HepG2 (cell line): ENCODE results near the gene SLC7A4. TPM values are rescaled to one million over a fixed set of nuclear protein-coding genes. Genes with fewer than 3 reads are reported as not detected.

Experiments used
- ATAC-seq: fragments of 200-7000 bp; cut with Tn5 transposase; 3 replicates; pipeline ENCODE4 v1.9.1; 2020; ENCODE audit warnings: mild to moderate bottlenecking, moderate library complexity
- BruUV-seq: library from RNA; stranded (reverse); fragments of 400-500 nt; replicated peaks from 2 replicates; lab custom pipeline; 2021; lab: Mats Ljungman, UMichigan
- CTCF ChIA-PET: fragments of 300-600 bp; formaldehyde crosslinking; extraction: SDS; loops from one replicate; lab custom pipeline; 2021; ENCODE audit warnings: low total read pairs, inconsistent platforms, low intra/inter-chr PET ratio; lab: Yijun Ruan, JAX
- POLR2A ChIA-PET: fragments of 350-600 bp; sonication (Branson Sonifier 250); formaldehyde crosslinking; loops from one replicate; lab custom pipeline; 2020; ENCODE audit warnings: antibody characterized with exemption, inconsistent platforms; lab: Yijun Ruan, JAX
- DNase-seq: peaks from one replicate; pipeline ENCODE4 v3.0.0-alpha.2; 2015; ENCODE audit warnings: low spot score
- FAIRE-seq: peaks from 3 replicates; lab custom pipeline; 2011; peaks lifted over from hg19 to GRCh38; lab: Jason Lieb, UNC
- H2AFZ ChIP-seq: one replicate; pipeline ENCODE4 v1.6.1; 2011; ENCODE audit warnings: low read length, inconsistent platforms
- H3K27ac ChIP-seq: fragments of 300-600 bp; 3 replicates; pipeline ENCODE4 v1.8.0; 2011; ENCODE audit warnings: mixed run types, mild to moderate bottlenecking, mixed read lengths, low read length, inconsistent platforms; ENCODE audit not compliant: insufficient read depth; ENCODE audit errors: extremely low read length
- H3K27me3 ChIP-seq, 2 experiments: fragments of 200-600 bp in 1 of 2; 2 replicates in 1 of 2; 3 replicates in 1 of 2; pipeline versions ENCODE4 v1.6.0 to v1.8.0; 2011; ENCODE audit warnings: low read length in 2 of 2, mild to moderate bottlenecking in 2 of 2, moderate library complexity in 2 of 2, inconsistent platforms in 1 of 2; ENCODE audit not compliant: insufficient read depth in 2 of 2, control insufficient read depth in 1 of 2
- H3K36me3 ChIP-seq, 2 experiments: fragments of 200-600 bp in 1 of 2; replicated peaks in 1 of 2; 2 replicates in 1 of 2; 3 replicates in 1 of 2; pipeline versions ENCODE4 v1.5.1 to v1.8.0; 2011; ENCODE audit warnings: low read length in 2 of 2, inconsistent platforms in 1 of 2; ENCODE audit not compliant: insufficient read depth in 2 of 2, control insufficient read depth in 1 of 2
- H3K4me1 ChIP-seq: 2 replicates; pipeline ENCODE4 v1.5.1; 2012; ENCODE audit warnings: low read length, inconsistent platforms; ENCODE audit not compliant: insufficient read depth
- H3K4me2 ChIP-seq: 2 replicates; pipeline ENCODE4 v1.6.0; 2011; ENCODE audit warnings: low read depth, low read length, inconsistent platforms
- H3K4me3 ChIP-seq, 3 experiments: fragments of 200-600 bp in 1 of 3; sonication (generic), shearing (Covaris generic) in 1 of 3; replicated peaks in 1 of 3; 2 replicates each; pipeline ENCODE4 v1.5.1; 2011 to 2016; ENCODE audit warnings: low read length in 3 of 3, inconsistent platforms in 2 of 3, low read depth in 2 of 3, mild to moderate bottlenecking in 2 of 3, control low read depth in 1 of 3, mixed read lengths in 1 of 3; ENCODE audit not compliant: insufficient read depth in 1 of 3
- H3K79me2 ChIP-seq: one replicate; pipeline ENCODE4 v1.6.1; 2011; ENCODE audit warnings: low read length, inconsistent platforms; ENCODE audit not compliant: insufficient read depth
- H3K9ac ChIP-seq: 2 replicates; pipeline ENCODE4 v1.6.0; 2011; ENCODE audit warnings: mild to moderate bottlenecking, low read depth, low read length, inconsistent platforms; ENCODE audit not compliant: insufficient read depth
- H3K9me3 ChIP-seq: 2 replicates; pipeline ENCODE4 v1.5.1; 2012; ENCODE audit warnings: mild to moderate bottlenecking, low read length
- H4K20me1 ChIP-seq: 2 replicates; pipeline ENCODE4 v1.6.0; 2011; ENCODE audit warnings: inconsistent platforms, mild to moderate bottlenecking, low read length, moderate library complexity; ENCODE audit not compliant: insufficient read depth
- EP300 ChIP-seq, 3 experiments: sonication (generic) in 1 of 3; formaldehyde crosslinking in 1 of 3; IDR thresholded peaks; 2 replicates each; pipeline versions ENCODE4 v1.5.1 to v1.6.1; 2011 to 2020; ENCODE audit warnings: low read depth in 2 of 3, low read length in 2 of 3, borderline replicate concordance in 1 of 3, improper control_type of control experiment in 1 of 3, mild to moderate bottlenecking in 1 of 3, missing genetic modification reagents in 1 of 3, moderate library complexity in 1 of 3
- FOXK2 ChIP-seq: fragments of 450-650 bp; IDR thresholded peaks from 2 replicates; pipeline ENCODE4 v1.6.1; 2016
- MTA1 ChIP-seq: sonication (generic); formaldehyde crosslinking; IDR thresholded peaks from 2 replicates; pipeline ENCODE4 v1.4.0; 2020; ENCODE audit warnings: missing genetic modification reagents, mild to moderate bottlenecking, borderline replicate concordance
- MZF1 ChIP-seq: sonication (generic); formaldehyde crosslinking; IDR thresholded peaks from 2 replicates; pipeline ENCODE4 v1.8.1; 2023; ENCODE audit warnings: mild to moderate bottlenecking, missing genetic modification reagents, borderline replicate concordance
- NCOA2 ChIP-seq: sonication (generic); formaldehyde crosslinking; IDR thresholded peaks from 2 replicates; pipeline ENCODE4 v1.8.0; 2022; ENCODE audit warnings: inconsistent platforms
- NFATC3 ChIP-seq: sonication (generic); formaldehyde crosslinking; IDR thresholded peaks from 2 replicates; pipeline ENCODE4 v1.5.1; 2020; ENCODE audit warnings: mild to moderate bottlenecking, missing genetic modification reagents
- PAWR ChIP-seq: sonication (generic); formaldehyde crosslinking; IDR thresholded peaks from 2 replicates; pipeline ENCODE4 v1.4.0; 2020; ENCODE audit warnings: missing genetic modification reagents, mild to moderate bottlenecking, borderline replicate concordance
- TBX3 ChIP-seq: fragments of 450-650 bp; IDR thresholded peaks from 2 replicates; pipeline ENCODE4 v1.6.1; 2017; ENCODE audit warnings: antibody characterized with exemption, mild to moderate bottlenecking, inconsistent platforms, borderline replicate concordance
- ZFP37 ChIP-seq: sonication (generic); formaldehyde crosslinking; IDR thresholded peaks from 2 replicates; pipeline ENCODE4 v1.4.0; 2020; ENCODE audit warnings: missing genetic modification reagents, borderline replicate concordance
- ZNF136 ChIP-seq: sonication (generic); formaldehyde crosslinking; IDR thresholded peaks from 2 replicates; pipeline ENCODE4 v1.8.1; 2022; ENCODE audit warnings: low read depth, mild to moderate bottlenecking, moderate library complexity, missing genetic modification reagents
- ZNF251 ChIP-seq: sonication (generic); formaldehyde crosslinking; IDR thresholded peaks from 2 replicates; pipeline ENCODE4 v1.9.0; 2021; ENCODE audit warnings: mild to moderate bottlenecking, missing genetic modification reagents
- ZNF264 ChIP-seq: sonication (generic); formaldehyde crosslinking; IDR thresholded peaks from 2 replicates; pipeline ENCODE4 v1.4.0; 2020; ENCODE audit warnings: missing genetic modification reagents
- ZNF781 ChIP-seq: sonication (generic); formaldehyde crosslinking; IDR thresholded peaks from 2 replicates; pipeline ENCODE4 v1.5.1; 2020; ENCODE audit warnings: borderline replicate concordance, mild to moderate bottlenecking, missing genetic modification reagents; ENCODE audit errors: not compliant biosample characterization
- WGBS: methylation state at CpG from one replicate; pipeline ENCODE4 v1.1.6; 2017; ENCODE audit warnings: low lambda C conversion rate; 5-methylcytosine and 5-hydroxymethylcytosine counted together
- in situ Hi-C: cut with HindIII; loops from 2 replicates; pipeline ENCODE4 v1.10.0; 2017; ENCODE audit warnings: low pct_unique_long_range_greater_than_20kb; ENCODE audit not compliant: extremely low pct_ligation_motif_present
- intact Hi-C: fragments of 100-400 bp; cut with micrococcal nuclease; formaldehyde crosslinking; loops from one replicate; pipeline ENCODE4 v1.10.0; 2022; ENCODE audit not compliant: unreplicated experiment
- polyA plus RNA-seq, 8 experiments: library from polyadenylated mRNA; depleted of rRNA in 3 of 8; stranded (reverse) in 7 of 8; unstranded in 1 of 8; fragments of >200 nt; fragmentation: Illumina TruSeq in 4 of 8; extraction: Trizol in 4 of 8; gene quantifications; 2 replicates each; pipeline versions ENCODE4 v1.2.1 to v1.2.3, GENCODE V29; 2011 to 2016; ENCODE audit warnings: low read depth in 4 of 8, missing spikeins in 1 of 8, mixed read lengths in 1 of 8; ENCODE audit not compliant: insufficient read depth in 1 of 8
- total RNA-seq, 5 experiments: library from RNA; depleted of rRNA; stranded (reverse); fragments of >200 nt; fragmentation: Illumina TruSeq; extraction: Trizol; gene quantifications; 2 replicates each; pipeline ENCODE4 v1.2.3, GENCODE V29; 2016; ENCODE audit warnings: low read depth in 1 of 5
- TF ChIP-seq, protein P1 (sequence below): sonication (generic); formaldehyde crosslinking; IDR thresholded peaks from 2 replicates; pipeline ENCODE4 v1.4.0; 2020; ENCODE audit warnings: missing genetic modification reagents; ENCODE audit errors: not compliant biosample characterization
- TF ChIP-seq, protein P2 (sequence below): sonication (generic); formaldehyde crosslinking; IDR thresholded peaks from 2 replicates; pipeline ENCODE4 v1.4.0; 2020; ENCODE audit warnings: missing genetic modification reagents
- TF ChIP-seq, protein P3 (sequence below): IDR thresholded peaks from 2 replicates; pipeline ENCODE4 v1.6.1; 2016

Gene SLC7A4
- total and polyA plus RNA-seq, 2 of the 13 experiments (the other 11 are each of a cell fraction or from before 2014, with no cell fraction given), result not detected

DNA sequence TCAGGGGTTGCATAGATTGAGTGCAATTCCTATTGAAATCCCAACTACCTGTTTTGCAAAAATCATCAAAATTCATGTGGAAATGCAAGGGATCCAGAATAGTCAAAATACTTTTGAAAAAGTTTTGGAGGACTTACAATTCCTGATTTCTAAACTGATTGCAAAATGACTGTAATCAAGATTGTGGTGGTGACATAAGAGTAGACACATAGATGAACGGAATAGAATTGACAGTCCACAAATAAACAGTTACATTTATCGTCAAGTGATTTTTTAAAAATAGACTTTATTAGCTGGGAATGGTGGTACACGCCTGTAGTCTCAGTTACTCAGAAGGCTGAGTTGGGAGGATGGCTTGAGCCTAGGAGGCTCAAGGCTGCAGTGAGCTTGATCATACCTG is 2.6 kb upstream of the SLC7A4 start:
- Histone ChIP-seq H3K36me3 (no peaks in the 10 kb centered on the region), H4K20me1 (no peaks in the 10 kb centered on the region), H3K4me2 (no peak overlapping the region), H3K9me3 (no peaks in the 10 kb centered on the region), H2AFZ (no peak overlapping the region), H3K4me3 (no peak overlapping the region), H3K4me1 (no peaks in the 10 kb centered on the region), H3K79me2 (no peaks in the 10 kb centered on the region), H3K27me3 (peaks cover 8 to 29% of the 10 kb centered on the region in 2 experiments), H3K9ac (no peak overlapping the region), H3K27ac (no peak overlapping the region)
- FAIRE-seq, result no peak
- POLR2A ChIA-PET, result no interaction called here
- no peak for ATAC-seq
- in situ Hi-C loops (no loop called here), intact Hi-C loops (no loop called here)
- 47% methylated on average over 3 of the region's 3 CpGs for WGBS
- DNase-seq, result no peak
- TF ChIP-seq, protein P1, sequence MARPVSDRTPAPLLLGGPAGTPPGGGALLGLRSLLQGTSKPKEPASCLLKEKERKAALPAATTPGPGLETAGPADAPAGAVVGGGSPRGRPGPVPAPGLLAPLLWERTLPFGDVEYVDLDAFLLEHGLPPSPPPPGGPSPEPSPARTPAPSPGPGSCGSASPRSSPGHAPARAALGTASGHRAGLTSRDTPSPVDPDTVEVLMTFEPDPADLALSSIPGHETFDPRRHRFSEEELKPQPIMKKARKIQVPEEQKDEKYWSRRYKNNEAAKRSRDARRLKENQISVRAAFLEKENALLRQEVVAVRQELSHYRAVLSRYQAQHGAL, result no peak
- TF ChIP-seq ZNF264 (CRISPR knock-in tag), result no peak
- TF ChIP-seq, protein P2, sequence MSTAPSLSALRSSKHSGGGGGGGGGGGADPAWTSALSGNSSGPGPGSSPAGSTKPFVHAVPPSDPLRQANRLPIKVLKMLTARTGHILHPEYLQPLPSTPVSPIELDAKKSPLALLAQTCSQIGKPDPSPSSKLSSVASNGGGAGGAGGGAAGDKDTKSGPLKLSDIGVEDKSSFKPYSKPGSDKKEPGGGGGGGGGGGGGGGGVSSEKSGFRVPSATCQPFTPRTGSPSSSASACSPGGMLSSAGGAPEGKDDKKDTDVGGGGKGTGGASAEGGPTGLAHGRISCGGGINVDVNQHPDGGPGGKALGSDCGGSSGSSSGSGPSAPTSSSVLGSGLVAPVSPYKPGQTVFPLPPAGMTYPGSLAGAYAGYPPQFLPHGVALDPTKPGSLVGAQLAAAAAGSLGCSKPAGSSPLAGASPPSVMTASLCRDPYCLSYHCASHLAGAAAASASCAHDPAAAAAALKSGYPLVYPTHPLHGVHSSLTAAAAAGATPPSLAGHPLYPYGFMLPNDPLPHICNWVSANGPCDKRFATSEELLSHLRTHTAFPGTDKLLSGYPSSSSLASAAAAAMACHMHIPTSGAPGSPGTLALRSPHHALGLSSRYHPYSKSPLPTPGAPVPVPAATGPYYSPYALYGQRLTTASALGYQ, result no peak
- no peak for TF ChIP-seq PAWR
- no TSS peak for BruUV-seq
- CTCF ChIA-PET, result no interaction called here

DNA sequence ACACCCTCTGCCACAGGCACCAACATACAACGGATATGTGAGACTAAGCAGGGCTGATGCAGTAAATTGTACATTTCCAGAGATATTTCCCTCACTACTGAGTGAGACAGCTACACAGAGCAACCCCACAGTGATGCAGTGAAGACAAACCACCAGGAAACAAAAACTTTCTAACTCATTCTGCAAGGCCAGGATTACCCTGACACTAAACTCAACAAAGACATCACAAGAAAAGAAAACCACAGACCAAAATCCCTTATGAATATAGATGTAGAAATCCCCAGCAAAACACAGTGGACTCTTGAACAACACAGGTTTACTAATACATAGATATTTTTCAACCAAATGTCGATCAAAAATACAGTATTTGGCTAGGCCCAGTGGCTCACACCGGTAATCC is 1.5 kb upstream of the SLC7A4 start:
- WGBS, result 37% methylated on average over 3 of the region's 3 CpGs
- Histone ChIP-seq H3K79me2 (no peaks in the 10 kb centered on the region), H3K4me2 (no peak overlapping the region), H2AFZ (no peak overlapping the region), H3K27me3 (peaks cover 12 to 40% of the 10 kb centered on the region in 2 experiments), H3K9ac (no peak overlapping the region), H3K4me3 (no peak overlapping the region), H4K20me1 (no peaks in the 10 kb centered on the region), H3K36me3 (no peaks in the 10 kb centered on the region), H3K27ac (no peak overlapping the region), H3K4me1 (no peaks in the 10 kb centered on the region), H3K9me3 (no peaks in the 10 kb centered on the region)
- no peak for DNase-seq
- in situ Hi-C loops (no loop called here), intact Hi-C loops (no loop called here)
- ChIA-PET CTCF (no interaction called here), POLR2A (no interaction called here)
- no peak for FAIRE-seq
- ATAC-seq, result no peak
- no TSS peak for BruUV-seq
- TF ChIP-seq MTA1 (no peak), MZF1 (CRISPR knock-in tag) (no peak), ZFP37 (no peak), EP300 (IDR thresholded peaks at IDR 0.05; ENCODE audit: low read depth in 2 of 2, low read length in 2 of 2) (no peak), EP300 (CRISPR knock-in tag; IDR thresholded peaks at IDR 0.05; ENCODE audit: borderline replicate concordance) (no peak), NFATC3 (CRISPR knock-in tag) (no peak), ZNF136 (CRISPR knock-in tag) (no peak), ZNF781 (no peak), TBX3 (no peak), NCOA2 (CRISPR knock-in tag) (no peak), ZNF251 (CRISPR knock-in tag) (no peak), FOXK2 (no peak)
- TF ChIP-seq, protein P3, sequence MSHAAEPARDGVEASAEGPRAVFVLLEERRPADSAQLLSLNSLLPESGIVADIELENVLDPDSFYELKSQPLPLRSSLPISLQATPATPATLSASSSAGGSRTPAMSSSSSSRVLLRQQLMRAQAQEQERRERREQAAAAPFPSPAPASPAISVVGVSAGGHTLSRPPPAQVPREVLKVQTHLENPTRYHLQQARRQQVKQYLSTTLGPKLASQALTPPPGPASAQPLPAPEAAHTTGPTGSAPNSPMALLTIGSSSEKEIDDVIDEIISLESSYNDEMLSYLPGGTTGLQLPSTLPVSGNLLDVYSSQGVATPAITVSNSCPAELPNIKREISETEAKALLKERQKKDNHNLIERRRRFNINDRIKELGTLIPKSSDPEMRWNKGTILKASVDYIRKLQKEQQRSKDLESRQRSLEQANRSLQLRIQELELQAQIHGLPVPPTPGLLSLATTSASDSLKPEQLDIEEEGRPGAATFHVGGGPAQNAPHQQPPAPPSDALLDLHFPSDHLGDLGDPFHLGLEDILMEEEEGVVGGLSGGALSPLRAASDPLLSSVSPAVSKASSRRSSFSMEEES (CRISPR knock-in tag), result no peak
